HFFc6 (cell line): ENCODE measurements around the gene KRT13. TPM values are rescaled to one million over a fixed set of nuclear protein-coding genes. Genes with fewer than 3 reads are reported as not detected.
A peak's percentile ranks its signal among the peaks of the same experiment; 100 is the strongest.

Experiments used
- DNase-seq: peaks from one replicate; pipeline ENCODE4 v3.0.0-alpha.2; 2018
- H3K27ac Mint-ChIP-seq: 2 replicates; pipeline ENCODE4 v1.8.0; 2020; ENCODE audit warnings: mild to moderate bottlenecking, mixed read lengths
- H3K27me3 Mint-ChIP-seq: 2 replicates; pipeline ENCODE4 v1.8.0; 2021; ENCODE audit warnings: mild to moderate bottlenecking, moderate library complexity, mixed read lengths; ENCODE audit not compliant: insufficient read depth
- H3K36me3 Mint-ChIP-seq: 2 replicates; pipeline ENCODE4 v1.8.0; 2021; ENCODE audit warnings: low read depth, mixed read lengths
- H3K4me1 Mint-ChIP-seq: 2 replicates; pipeline ENCODE4 v1.8.0; 2020; ENCODE audit warnings: low read depth, mixed read lengths
- H3K4me3 Mint-ChIP-seq: 2 replicates; pipeline ENCODE4 v1.8.0; 2020; ENCODE audit warnings: mild to moderate bottlenecking, moderate library complexity, mixed read lengths
- H3K9me3 Mint-ChIP-seq: 2 replicates; pipeline ENCODE4 v1.8.0; 2020; ENCODE audit warnings: mild to moderate bottlenecking, mixed read lengths
- total RNA-seq, 6 experiments: library from RNA; stranded (reverse); fragmentation: NEBNext Ultra II Directional; extraction: Animal tissue kit (Norgen Biotek cat#: 25700); gene quantifications; 2 replicates in 1 of 6; 3 replicates in 5 of 6; pipeline ENCODE4 v1.2.3, GENCODE V29; 2021
- TF ChIP-seq, protein P1 (sequence below): fragments of 200-600 bp; sonication (generic); IDR thresholded peaks from 2 replicates; pipeline ENCODE4 v1.5.0; 2021; ENCODE audit warnings: antibody characterized with exemption, mild to moderate bottlenecking

The KRT13 gene
- total RNA-seq, 6 experiments from 2014 or later = not detected

DNA sequence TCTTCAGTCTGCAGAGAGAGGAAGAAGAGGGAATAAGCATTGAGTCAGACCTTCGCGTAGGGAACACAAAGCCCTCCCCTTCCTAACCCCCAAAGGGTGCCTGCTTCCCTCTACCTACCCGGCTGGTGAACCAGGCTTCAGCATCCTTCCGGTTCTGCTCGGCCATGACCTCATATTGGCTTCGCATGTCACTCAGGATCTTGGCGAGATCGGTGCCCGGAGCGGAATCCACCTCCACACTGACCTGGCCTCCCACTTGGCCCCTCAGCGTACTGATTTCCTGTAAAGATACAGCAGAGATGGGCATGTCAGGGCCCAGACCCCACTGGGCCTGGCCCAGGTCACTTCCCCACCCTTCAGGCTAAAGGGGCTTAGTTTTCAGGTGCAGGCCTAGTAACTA lies 18.8 kb upstream of the KRT13 start:
- Mint-ChIP-seq H3K36me3 (no peaks in the 10 kb centered on the region), H3K27ac (no peak overlapping the region), H3K27me3 (peaks cover 2% of the 10 kb centered on the region; the same call in 1 of the 2 replicates), H3K9me3 (no peaks in the 10 kb centered on the region), H3K4me1 (peaks cover 49% of the 10 kb centered on the region), H3K4me3 (no peak overlapping the region)
- TF ChIP-seq, protein P1, sequence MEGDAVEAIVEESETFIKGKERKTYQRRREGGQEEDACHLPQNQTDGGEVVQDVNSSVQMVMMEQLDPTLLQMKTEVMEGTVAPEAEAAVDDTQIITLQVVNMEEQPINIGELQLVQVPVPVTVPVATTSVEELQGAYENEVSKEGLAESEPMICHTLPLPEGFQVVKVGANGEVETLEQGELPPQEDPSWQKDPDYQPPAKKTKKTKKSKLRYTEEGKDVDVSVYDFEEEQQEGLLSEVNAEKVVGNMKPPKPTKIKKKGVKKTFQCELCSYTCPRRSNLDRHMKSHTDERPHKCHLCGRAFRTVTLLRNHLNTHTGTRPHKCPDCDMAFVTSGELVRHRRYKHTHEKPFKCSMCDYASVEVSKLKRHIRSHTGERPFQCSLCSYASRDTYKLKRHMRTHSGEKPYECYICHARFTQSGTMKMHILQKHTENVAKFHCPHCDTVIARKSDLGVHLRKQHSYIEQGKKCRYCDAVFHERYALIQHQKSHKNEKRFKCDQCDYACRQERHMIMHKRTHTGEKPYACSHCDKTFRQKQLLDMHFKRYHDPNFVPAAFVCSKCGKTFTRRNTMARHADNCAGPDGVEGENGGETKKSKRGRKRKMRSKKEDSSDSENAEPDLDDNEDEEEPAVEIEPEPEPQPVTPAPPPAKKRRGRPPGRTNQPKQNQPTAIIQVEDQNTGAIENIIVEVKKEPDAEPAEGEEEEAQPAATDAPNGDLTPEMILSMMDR = no peak
- DNase-seq = no peak

DNA sequence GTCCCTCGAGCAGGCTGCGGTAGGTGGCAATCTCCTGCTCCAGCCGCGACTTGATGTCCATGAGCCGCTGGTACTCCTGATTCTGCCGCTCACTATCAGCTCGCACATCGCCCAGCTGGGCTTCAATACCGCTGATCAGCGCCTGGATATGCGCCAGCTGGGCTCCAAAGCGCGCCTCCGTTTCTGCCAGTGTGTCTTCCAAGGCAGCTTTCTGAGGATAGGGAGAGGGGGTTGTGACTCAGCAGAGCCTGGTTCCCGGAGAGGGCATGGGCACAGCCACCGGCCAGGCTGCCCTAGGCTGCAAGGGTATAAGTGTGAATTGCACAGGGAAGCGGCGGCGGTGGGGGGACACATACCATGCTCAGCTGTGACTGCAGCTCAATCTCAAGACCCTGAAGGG lies 18.4 kb upstream of the KRT13 start:
- H3K4me1 Mint-ChIP-seq = peaks cover 49% of the 10 kb centered on the region

DNA sequence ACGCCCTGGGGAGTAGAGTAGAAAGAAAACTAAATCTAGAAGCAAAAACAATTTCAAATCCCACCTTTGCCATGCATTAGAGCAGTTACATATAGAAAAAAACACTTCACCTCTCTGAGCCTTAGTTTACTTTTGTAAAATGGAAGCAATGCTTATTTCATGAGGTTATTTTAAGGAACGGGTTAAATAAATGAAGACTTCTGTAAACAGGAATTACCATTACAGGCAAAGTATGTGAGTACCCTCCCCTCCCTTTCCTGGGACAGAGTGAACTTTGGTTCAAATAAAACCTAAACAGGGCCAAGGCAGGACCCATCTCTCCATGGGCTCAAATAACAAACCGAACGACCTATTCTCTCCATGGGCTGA lies 17.8 kb upstream of the KRT13 start:
- Mint-ChIP-seq H3K27me3 (no peaks in the 10 kb centered on the region), H3K4me3 (no peak overlapping the region), H3K27ac (peak overlapping the region; percentile 14; the same call in 1 of the 2 replicates), H3K4me1 (peaks cover 45% of the 10 kb centered on the region), H3K36me3 (no peaks in the 10 kb centered on the region), H3K9me3 (no peaks in the 10 kb centered on the region)
- DNase-seq = no peak
- TF ChIP-seq, protein P1 = no peak

More for the DNA sequence above, 18.4 kb upstream of the KRT13 start:
- no peak for DNase-seq
- Mint-ChIP-seq H3K27ac (peak overlapping the region; percentile 14), H3K4me3 (no peak overlapping the region), H3K36me3 (no peaks in the 10 kb centered on the region), H3K9me3 (no peaks in the 10 kb centered on the region), H3K27me3 (peaks cover 2% of the 10 kb centered on the region; the same call in 1 of the 2 replicates)
- TF ChIP-seq, protein P1 = no peak

DNA sequence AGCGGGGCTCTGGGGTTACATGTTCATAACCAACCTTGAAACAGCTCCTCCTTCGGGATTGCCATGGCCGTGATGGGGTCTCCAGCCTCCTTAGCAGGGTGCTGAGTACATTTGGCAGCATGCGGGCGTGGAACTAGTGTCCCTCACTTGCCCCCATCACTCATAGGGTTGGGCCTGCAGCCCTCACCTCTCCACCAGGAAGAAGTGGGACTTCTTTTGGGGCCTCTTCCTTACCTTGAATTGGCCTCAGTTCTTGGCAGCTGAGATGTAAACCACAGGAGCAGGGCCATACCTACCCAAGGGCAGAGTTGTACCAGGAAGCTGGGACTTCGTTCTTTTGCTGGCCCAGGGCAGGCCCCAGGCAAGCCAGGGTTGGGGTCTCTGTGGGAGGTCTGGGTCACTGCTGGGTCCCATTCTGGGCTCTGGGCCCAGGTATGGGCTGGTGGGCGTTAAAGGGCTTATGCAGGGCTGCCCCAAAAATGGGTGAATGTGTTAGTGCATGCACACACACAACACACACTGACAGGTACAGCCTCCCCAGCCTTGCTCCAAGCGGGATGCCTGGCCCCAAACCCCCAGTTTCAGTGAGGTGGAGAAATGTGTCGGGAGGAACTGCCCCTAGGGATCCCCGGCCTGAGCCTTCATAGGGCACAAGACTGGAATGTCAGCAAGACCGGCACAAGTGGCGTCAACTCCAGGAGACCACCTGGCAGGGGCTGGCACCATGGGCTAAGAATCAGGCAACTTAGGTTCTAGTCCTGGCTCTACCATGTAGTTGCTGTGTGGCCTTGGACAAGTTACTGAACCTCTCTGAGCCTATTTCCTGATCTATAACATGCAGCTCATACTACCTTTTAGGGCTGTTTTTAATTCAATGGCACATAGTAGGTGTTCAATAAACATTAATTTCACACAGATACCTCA lies 17.2 kb upstream of the KRT13 start:
- Mint-ChIP-seq H3K9me3 (no peaks in the 10 kb centered on the region), H3K36me3 (no peaks in the 10 kb centered on the region), H3K27ac (peak overlapping the region; percentile 92), H3K4me1 (peaks cover 44% of the 10 kb centered on the region), H3K4me3 (no peak overlapping the region), H3K27me3 (no peaks in the 10 kb centered on the region; the same call in 1 of the 2 replicates)
- DNase-seq = no peak
- TF ChIP-seq, protein P1 = no peak

DNA sequence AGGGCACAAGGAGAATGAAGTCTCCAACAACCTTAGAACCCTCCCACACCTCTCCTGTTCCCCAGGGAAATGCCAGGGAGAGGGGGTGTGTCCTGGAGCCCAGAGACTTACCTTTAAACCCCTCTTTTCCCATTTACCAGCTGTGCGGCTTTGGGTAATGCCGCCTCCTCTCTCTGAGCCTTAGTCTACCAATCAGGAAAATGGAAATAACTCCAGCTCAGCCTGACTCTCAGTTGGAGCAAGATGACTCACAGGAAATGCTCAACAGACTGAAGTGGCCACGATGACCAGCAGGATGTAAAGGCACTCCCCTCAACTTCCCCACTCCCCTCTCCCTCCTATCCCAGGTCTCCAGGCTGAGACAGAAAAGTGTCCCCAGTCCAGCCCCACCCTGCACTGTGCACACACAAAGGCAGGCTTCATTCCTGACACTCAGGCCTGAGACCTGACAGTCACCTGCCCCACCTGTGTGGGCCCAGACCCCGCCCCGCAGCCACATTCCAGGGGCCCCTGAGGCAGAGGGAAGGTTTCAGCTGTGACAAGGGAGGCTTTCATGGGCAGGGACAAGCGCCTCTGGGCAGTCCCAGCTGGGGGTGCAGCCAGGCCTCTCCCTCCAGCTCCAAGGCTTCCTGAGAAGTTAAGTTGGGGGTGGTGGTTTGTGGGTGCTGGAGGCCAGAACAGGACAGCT lies 16.3 kb upstream of the KRT13 start:
- peak; percentile 87 for DNase-seq

More for the DNA sequence above, 16.3 kb upstream of the KRT13 start:
- H3K4me3 Mint-ChIP-seq = peak overlapping the region; percentile 53
- peak overlapping the region; percentile 92 for H3K27ac Mint-ChIP-seq
- no peaks in the 10 kb centered on the region for H3K9me3 Mint-ChIP-seq
- no peaks in the 10 kb centered on the region for H3K36me3 Mint-ChIP-seq
- peaks cover 44% of the 10 kb centered on the region for H3K4me1 Mint-ChIP-seq
- peaks cover 1% of the 10 kb centered on the region for H3K27me3 Mint-ChIP-seq
- TF ChIP-seq, protein P1 = peak; percentile 40
